ENCODE measurements around the gene UBE2L3.

DNA sequence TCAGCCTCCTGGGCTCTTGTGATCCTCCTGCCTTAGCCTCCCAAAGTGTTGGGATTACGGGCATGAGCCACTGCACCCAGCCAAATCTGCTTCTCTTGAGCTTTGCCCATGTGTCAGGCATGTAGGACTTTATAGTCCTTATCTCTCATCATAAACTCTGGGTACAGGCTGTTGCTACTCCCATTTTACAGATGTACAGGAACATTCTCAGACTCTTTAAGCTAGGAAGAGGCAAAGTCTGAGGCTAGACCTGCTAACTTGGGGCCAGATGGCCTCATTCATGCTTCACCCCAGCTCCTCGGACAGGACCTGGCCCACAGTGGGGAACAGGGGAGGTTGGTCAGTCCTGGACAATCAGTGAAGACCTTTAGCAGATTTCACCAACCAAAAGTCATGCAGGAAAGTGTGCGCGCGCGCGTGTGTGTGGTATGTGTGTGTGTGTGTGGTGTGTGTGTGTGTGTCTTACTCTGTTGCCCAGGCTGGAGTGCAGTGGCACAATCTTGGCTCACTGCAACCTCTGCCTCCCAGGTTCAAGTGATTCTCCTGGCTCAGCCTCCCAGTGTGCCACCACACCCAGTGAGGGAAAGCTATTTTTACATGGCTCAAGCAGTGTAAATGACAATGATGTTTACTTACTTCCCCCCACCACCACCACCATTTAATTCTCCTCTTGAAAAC is 38.5 kb downstream of the UBE2L3 start:
- TF ChIP-seq, protein P1, sequence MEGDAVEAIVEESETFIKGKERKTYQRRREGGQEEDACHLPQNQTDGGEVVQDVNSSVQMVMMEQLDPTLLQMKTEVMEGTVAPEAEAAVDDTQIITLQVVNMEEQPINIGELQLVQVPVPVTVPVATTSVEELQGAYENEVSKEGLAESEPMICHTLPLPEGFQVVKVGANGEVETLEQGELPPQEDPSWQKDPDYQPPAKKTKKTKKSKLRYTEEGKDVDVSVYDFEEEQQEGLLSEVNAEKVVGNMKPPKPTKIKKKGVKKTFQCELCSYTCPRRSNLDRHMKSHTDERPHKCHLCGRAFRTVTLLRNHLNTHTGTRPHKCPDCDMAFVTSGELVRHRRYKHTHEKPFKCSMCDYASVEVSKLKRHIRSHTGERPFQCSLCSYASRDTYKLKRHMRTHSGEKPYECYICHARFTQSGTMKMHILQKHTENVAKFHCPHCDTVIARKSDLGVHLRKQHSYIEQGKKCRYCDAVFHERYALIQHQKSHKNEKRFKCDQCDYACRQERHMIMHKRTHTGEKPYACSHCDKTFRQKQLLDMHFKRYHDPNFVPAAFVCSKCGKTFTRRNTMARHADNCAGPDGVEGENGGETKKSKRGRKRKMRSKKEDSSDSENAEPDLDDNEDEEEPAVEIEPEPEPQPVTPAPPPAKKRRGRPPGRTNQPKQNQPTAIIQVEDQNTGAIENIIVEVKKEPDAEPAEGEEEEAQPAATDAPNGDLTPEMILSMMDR (IDR thresholded peaks at IDR 0.05; ENCODE audit: low read length) = no peak
- TF ChIP-seq EZH2phosphoT487 (IDR thresholded peaks at IDR 0.05; ENCODE audit: low read length) = no peak
- no peak for TF ChIP-seq EZH2 (optimal IDR thresholded peaks at IDR 0.05; ENCODE audit: low read depth, low read length)

Measured in MM.1S (cell line).